ENCODE measurements around the gene VPS52. TPM values are rescaled to one million over a fixed set of nuclear protein-coding genes. Genes with fewer than 3 reads are reported as not detected.
A peak's percentile ranks its signal among the peaks of the same experiment; 100 is the strongest.

The VPS52 gene
- total and polyA plus RNA-seq, 9 of the 15 experiments (the other 6 are each of a cell fraction or from before 2014, with no cell fraction given), result 24.4 to 103 (median 40.2) TPM

GRCh38 chr6:33299237-33299944 is 27.7 kb upstream of the VPS52 start (continued):
- TF ChIP-seq, protein P1, sequence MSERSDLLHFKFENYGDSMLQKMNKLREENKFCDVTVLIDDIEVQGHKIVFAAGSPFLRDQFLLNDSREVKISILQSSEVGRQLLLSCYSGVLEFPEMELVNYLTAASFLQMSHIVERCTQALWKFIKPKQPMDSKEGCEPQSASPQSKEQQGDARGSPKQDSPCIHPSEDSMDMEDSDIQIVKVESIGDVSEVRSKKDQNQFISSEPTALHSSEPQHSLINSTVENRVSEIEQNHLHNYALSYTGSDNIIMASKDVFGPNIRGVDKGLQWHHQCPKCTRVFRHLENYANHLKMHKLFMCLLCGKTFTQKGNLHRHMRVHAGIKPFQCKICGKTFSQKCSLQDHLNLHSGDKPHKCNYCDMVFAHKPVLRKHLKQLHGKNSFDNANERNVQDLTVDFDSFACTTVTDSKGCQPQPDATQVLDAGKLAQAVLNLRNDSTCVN (CRISPR knock-in tag; IDR thresholded peaks at IDR 0.05), result no peak
- peak in 1 of 2 experiments; percentile 9; a peak in 1 of 4 replicates for TF ChIP-seq TBL1XR1 (IDR thresholded peaks at IDR 0.05; ENCODE audit: low read length in 2 of 2)
- peak; percentile 75 for TF ChIP-seq ZBTB9 (CRISPR knock-in tag; IDR thresholded peaks at IDR 0.05)
- 0 out of 2 replicates have a peak, but pooled peaks have one; percentile 38 for TF ChIP-seq RBM14 (IDR thresholded peaks at IDR 0.05; ENCODE audit: borderline replicate concordance, insufficient read depth, low read depth, low read length)
- TF ChIP-seq ZBED1 (IDR thresholded peaks at IDR 0.05), result peak; percentile 14; the same call in 1 of the 2 replicates
- TF ChIP-seq TAF1 (IDR thresholded peaks at IDR 0.05; ENCODE audit: control insufficient read depth, extremely low read depth, insufficient read depth, low read length, severe bottlenecking), result peak; percentile 93
- TF ChIP-seq, protein P2, sequence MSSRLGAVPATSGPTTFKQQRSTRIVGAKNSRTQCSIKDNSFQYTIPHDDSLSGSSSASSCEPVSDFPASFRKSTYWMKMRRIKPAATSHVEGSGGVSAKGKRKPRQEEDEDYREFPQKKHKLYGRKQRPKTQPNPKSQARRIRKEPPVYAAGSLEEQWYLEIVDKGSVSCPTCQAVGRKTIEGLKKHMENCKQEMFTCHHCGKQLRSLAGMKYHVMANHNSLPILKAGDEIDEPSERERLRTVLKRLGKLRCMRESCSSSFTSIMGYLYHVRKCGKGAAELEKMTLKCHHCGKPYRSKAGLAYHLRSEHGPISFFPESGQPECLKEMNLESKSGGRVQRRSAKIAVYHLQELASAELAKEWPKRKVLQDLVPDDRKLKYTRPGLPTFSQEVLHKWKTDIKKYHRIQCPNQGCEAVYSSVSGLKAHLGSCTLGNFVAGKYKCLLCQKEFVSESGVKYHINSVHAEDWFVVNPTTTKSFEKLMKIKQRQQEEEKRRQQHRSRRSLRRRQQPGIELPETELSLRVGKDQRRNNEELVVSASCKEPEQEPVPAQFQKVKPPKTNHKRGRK (tag; IDR thresholded peaks at IDR 0.05), result no peak
- peak; percentile 16 for TF ChIP-seq DACH1 (IDR thresholded peaks at IDR 0.05; ENCODE audit: partially characterized antibody)
- no peak for TF ChIP-seq ZKSCAN3 (CRISPR knock-in tag; IDR thresholded peaks at IDR 0.05)
- TF ChIP-seq RBM25 (IDR thresholded peaks at IDR 0.05; ENCODE audit: low read depth, low read length, severe bottlenecking), result no peak
- TF ChIP-seq TFAM (CRISPR knock-in tag; conservative IDR thresholded peaks at IDR 0.05), result no peak
- TF ChIP-seq, protein P3, sequence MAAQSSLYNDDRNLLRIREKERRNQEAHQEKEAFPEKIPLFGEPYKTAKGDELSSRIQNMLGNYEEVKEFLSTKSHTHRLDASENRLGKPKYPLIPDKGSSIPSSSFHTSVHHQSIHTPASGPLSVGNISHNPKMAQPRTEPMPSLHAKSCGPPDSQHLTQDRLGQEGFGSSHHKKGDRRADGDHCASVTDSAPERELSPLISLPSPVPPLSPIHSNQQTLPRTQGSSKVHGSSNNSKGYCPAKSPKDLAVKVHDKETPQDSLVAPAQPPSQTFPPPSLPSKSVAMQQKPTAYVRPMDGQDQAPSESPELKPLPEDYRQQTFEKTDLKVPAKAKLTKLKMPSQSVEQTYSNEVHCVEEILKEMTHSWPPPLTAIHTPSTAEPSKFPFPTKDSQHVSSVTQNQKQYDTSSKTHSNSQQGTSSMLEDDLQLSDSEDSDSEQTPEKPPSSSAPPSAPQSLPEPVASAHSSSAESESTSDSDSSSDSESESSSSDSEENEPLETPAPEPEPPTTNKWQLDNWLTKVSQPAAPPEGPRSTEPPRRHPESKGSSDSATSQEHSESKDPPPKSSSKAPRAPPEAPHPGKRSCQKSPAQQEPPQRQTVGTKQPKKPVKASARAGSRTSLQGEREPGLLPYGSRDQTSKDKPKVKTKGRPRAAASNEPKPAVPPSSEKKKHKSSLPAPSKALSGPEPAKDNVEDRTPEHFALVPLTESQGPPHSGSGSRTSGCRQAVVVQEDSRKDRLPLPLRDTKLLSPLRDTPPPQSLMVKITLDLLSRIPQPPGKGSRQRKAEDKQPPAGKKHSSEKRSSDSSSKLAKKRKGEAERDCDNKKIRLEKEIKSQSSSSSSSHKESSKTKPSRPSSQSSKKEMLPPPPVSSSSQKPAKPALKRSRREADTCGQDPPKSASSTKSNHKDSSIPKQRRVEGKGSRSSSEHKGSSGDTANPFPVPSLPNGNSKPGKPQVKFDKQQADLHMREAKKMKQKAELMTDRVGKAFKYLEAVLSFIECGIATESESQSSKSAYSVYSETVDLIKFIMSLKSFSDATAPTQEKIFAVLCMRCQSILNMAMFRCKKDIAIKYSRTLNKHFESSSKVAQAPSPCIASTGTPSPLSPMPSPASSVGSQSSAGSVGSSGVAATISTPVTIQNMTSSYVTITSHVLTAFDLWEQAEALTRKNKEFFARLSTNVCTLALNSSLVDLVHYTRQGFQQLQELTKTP (IDR thresholded peaks at IDR 0.05; ENCODE audit: low read depth in 1 of 2, partially characterized antibody in 2 of 2), result peak; percentile 49 to 68
- TF ChIP-seq RCOR1 (IDR thresholded peaks at IDR 0.05; ENCODE audit: borderline replicate concordance in 1 of 2, low read depth in 2 of 2, low read length in 2 of 2), result peak; percentile 18 to 41; a peak in 1 of 4 replicates
- TF ChIP-seq, protein P4, sequence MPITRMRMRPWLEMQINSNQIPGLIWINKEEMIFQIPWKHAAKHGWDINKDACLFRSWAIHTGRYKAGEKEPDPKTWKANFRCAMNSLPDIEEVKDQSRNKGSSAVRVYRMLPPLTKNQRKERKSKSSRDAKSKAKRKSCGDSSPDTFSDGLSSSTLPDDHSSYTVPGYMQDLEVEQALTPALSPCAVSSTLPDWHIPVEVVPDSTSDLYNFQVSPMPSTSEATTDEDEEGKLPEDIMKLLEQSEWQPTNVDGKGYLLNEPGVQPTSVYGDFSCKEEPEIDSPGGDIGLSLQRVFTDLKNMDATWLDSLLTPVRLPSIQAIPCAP (CRISPR knock-in tag; IDR thresholded peaks at IDR 0.05; ENCODE audit: borderline replicate concordance), result no peak
- TF ChIP-seq ZNF695 (CRISPR knock-in tag; IDR thresholded peaks at IDR 0.05), result no peak
- TF ChIP-seq HMG20A (CRISPR knock-in tag; conservative IDR thresholded peaks at IDR 0.05), result no peak
- TF ChIP-seq RUNX1 (IDR thresholded peaks at IDR 0.05; ENCODE audit: low read depth), result no peak
